HG02938 (cell line): ENCODE results near the gene TMEM59.
"Not testable (repeated sequence)": the region's sequence is repeated elsewhere in the genome, so short reads cannot be mapped to it uniquely, and the experiment has no call there.

ENCODE experiments used
- ATAC-seq: cut with Tn5 transposase; IDR thresholded peaks from one replicate; pipeline ENCODE4 v1.9.1; 2021; ENCODE audit warnings: mild to moderate bottlenecking, moderate library complexity; ENCODE audit not compliant: unreplicated experiment

TMEM59 gene

GRCh38 chr1:54013393-54014008, 39.5 kb downstream of the TMEM59 start:
- no peak for ATAC-seq

- no peak for ATAC-seq
Observed at GRCh38 chr1:54012863-54013262, 40.1 kb downstream of the TMEM59 start.

DNA sequence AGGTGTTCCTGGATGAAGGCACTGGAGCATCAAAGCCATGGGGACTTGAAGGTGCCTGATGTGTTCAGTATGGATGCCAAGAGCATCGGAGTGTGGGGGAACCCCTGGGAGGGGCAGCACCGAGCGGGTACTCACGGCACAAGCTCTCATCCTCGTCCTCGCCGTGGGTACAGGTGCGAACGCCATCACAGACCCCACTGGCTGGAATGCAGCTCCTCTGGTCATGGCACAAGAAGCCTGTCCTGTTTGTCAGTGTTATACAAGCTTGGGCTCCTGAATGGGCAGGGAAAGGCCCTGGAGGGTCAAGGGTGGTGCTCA, 41.0 kb downstream of the TMEM59 start:
- no peak for ATAC-seq

DNA sequence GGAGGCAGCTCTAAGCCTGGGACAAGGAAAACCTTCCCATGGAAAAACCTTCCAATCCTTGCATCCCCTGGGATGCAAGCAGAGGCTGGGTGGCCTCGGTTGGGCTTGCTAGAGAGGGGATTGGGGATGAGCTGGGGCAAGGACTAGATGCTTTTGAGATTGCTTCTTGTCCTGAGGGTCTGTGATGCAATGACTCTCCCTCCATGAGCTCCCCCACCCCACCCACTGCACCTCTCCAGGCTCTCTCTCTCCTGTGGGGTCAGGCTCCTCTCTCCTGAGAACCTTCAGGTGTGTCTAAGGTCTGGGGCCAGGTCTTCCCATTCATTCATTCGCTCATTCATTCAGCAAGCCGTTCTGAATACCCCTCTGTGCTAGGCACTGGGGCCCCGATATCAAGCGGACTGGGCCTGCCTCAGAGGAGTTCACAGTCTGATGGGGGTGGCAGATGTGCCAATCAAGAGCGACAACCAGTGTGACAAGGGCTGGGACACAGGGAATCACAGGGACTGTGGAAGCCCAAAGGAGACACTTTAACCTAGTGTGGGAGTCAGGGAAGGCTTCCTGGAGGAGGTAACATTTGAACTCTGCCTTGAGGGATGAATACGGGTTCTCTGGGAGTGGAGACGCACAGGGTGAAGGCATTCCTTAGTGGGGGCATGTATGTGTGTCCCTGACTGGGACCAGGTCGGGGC, 41.5 kb downstream of the TMEM59 start:
- ATAC-seq = no peak

DNA sequence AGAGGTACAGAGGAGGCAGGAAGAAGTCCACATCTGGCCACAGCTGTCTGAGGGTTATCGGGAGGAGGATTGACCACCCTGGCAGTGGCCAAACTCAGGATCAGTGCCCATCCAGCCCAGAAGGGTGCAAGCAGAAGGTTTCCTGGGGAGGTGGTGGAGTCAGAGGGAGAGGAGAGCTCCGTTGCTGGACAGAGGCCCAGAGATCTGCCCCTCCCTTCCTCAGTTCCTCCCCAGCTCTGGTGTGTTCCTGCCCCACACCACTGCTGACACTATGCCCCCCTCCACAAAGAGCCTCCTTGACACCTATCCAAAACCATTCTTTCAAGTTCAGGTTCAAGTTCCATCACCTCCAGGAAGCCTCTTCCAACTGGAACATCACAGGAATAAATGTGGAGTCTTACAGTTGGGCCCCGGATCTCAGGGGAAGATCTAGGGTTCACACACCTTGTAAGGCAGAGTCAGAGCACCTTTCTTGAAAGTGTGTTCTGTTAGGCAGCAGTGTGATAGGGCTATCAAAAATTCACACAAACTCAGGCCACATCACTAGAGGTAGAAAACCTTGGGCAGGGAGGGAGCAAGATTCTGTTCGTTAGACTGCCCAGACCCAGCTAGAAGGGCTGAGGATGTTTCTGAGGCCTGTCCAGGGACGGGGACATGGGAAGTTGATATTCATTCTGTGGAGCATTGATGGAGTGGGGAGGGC, 42.4 kb downstream of the TMEM59 start:
- no peak for ATAC-seq

DNA sequence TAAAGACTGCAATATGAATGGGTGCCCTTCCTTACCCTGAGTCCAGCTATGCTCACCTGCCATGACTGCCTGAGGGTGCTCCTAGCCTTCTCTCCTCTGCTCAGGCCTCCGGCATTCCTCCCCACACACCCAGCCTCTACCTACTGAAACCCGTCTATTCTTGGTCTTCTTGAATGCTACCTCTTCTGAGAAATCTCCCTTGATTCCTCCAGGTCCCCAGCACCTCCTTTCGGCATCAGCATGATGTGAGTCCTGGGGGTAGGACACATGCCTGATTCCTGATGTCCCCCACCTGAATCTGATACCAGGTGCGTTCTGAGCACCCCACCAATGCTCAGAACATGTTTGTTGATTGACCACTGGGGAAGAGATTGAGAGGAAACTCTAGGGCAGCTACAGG, 43.6 kb downstream of the TMEM59 start:
- no peak for ATAC-seq

GRCh38 chr1:54008876-54009275, 44.1 kb downstream of the TMEM59 start:
- ATAC-seq = no peak

DNA sequence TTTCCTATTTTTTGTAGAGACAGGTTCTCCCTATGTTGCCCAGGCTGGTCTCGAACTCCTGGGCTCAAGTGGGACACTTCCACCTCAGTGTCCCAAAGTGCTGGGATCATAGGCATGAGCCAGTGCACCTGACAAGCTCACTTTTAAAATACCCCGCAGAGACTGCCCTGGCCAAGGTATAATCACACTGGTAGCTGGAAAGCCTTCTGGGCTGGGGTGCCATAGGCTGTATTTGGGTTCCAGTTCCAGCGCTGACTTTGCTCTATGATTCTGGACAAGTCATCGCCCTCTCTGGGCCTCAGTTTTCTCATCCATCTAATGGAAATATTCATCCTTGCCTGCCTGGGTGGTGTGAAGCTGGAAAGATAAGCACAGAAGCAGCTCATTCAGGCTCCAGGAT, 45.4 kb downstream of the TMEM59 start:
- ATAC-seq = no peak

- ATAC-seq = no peak
Observed at GRCh38 chr1:54006508-54006907, 46.5 kb downstream of the TMEM59 start.

DNA sequence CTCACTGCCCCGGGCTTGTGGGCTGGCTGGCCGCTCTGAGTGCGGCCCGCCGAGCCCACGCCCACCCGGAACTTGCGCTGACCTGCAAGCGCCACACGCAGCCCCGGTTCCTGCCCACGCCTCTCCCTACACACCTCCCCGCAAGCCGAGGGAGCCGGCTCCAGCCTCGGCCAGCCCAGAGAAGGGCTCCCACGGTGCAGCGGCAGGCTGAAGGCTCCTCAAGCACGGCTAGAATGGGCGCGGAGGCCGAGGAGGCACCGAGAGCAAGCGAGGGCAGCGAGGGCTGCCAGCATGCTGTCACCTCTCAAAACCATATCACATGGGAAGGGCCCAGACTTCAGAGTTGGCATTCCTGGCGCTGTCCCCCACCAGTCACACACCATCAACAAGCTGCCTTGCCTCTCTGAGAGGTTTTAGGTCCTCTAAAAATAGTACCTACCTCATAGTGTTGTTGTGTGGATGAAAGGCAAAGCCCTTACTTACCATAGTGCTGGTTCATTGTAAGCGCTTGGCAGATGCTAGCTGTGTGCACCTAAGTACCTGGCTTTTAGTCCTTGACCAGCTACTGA, 48.4 kb downstream of the TMEM59 start:
- ATAC-seq = no peak

- ATAC-seq = not testable (repeated sequence)
Observed at GRCh38 chr1:54003750-54004480, 49.1 kb downstream of the TMEM59 start.

DNA sequence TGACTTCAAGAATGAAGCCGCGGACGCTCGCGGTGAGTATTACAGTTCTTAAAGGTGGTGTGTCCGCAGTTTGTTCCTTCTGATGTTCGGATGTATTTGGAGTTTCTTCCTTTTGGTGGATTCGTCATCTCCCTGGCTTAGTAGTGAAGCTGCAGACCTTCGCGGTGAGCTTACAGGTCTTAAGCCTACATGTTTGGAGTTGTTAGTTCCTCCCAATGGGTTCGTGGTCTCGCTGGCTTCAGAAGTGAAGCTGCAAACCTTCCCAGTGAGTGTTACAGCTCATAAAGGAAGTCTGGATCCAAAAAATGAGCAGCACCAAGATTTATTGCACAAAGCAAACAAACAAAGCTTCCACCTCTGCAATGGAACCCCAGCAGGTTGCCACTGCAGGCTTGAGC, 49.8 kb downstream of the TMEM59 start:
- ATAC-seq = no peak

GRCh38 chr1:54002544-54003248, 50.3 kb downstream of the TMEM59 start:
- no peak for ATAC-seq

- no peak for ATAC-seq
Observed at GRCh38 chr1:54001591-54001990, 51.4 kb downstream of the TMEM59 start.

GRCh38 chr1:53999920-54000319, 53.1 kb downstream of the TMEM59 start:
- ATAC-seq = no peak

- ATAC-seq = no peak
Observed at GRCh38 chr1:53998223-53998622, 54.8 kb downstream of the TMEM59 start.

GRCh38 chr1:53995683-53996082, 57.3 kb downstream of the TMEM59 start:
- ATAC-seq = no peak

GRCh38 chr1:53994516-53994915, 58.5 kb downstream of the TMEM59 start:
- ATAC-seq = not testable (repeated sequence)

DNA sequence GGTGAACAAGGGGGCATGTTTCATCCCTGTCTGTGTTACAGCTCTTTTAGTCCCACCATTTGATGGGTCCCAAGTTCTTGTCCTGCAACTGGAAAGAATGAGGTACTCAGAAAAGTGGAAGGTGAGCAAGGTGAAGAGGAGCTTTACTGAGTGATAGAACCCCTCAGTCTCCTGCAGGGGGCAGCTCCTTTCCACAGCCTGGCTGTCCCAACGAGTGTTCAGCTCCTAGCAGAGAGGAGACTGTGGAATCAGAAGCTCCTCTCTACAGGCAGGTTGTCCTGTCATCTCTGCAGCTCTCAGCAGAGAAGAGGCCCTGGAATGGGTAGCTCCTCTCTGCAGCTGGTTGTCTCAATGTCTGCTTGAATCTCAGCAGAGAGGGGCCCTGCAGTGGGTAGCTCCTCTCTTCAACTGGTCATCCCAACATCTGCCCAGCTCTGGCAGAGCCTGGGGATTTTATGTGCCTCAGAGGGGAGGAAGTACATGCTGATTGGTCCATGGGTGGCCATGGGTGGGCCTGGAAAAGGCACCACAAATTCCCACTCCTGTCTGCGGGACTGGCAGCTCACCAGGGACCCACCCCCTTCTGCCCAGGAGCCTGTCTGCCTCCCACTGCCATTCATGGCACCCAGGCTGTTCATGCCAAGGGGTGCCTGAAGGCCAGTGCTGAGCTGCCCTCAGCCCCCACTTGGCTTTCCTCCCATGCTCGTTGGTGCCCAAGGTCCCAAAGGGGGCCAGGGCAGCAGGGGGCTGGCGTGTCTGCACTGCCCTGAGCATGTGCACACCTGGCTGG, 60.7 kb downstream of the TMEM59 start:
- ATAC-seq = no peak

- ATAC-seq = no peak
Observed at GRCh38 chr1:53987880-53988279, 65.1 kb downstream of the TMEM59 start.
